Myocyte (in vitro differentiated cells): ENCODE data around the gene MINPP1. TPM values are rescaled to one million over a fixed set of nuclear protein-coding genes. Genes with fewer than 3 reads are reported as not detected.
"Not testable (repeated sequence)": the region's sequence is repeated elsewhere in the genome, so short reads cannot be mapped to it uniquely, and the experiment has no call there.

Experiments
- DNase-seq: peaks from one replicate; pipeline ENCODE4 v3.0.0-alpha.2; 2012; ENCODE audit warnings: low read depth
- total RNA-seq: library from RNA; depleted of rRNA; stranded (reverse); fragments of >200 nt; gene quantifications from 2 replicates; pipeline ENCODE4 v1.2.3, GENCODE V29; 2014

The MINPP1 gene
- total RNA-seq, 1 donor from 2014 or later, result 23.9 TPM

- no peak for DNase-seq
These were observed 58.1 kb downstream of the MINPP1 start for GRCh38 chr10:87562750-87563149.

GRCh38 chr10:87565010-87565409 lies 60.3 kb downstream of the MINPP1 start:
- DNase-seq, result no peak

- DNase-seq, result no peak
These were observed 71.2 kb downstream of the MINPP1 start for GRCh38 chr10:87575851-87576250.

GRCh38 chr10:87578160-87578841 lies 73.6 kb downstream of the MINPP1 start:
- DNase-seq, result no peak

- peak; percentile 83 for DNase-seq
These were observed 74.2 kb downstream of the MINPP1 start for GRCh38 chr10:87578842-87579401.

GRCh38 chr10:87579563-87579962 lies 74.9 kb downstream of the MINPP1 start:
- peak; percentile 2 for DNase-seq

- DNase-seq, result no peak
These were observed 75.3 kb downstream of the MINPP1 start for GRCh38 chr10:87580016-87580415.

GRCh38 chr10:87585565-87586514 lies 81.1 kb downstream of the MINPP1 start:
- no peak for DNase-seq

GRCh38 chr10:87589645-87590051 lies 85.0 kb downstream of the MINPP1 start:
- peak; percentile 2 for DNase-seq

GRCh38 chr10:87590705-87591588 lies 86.3 kb downstream of the MINPP1 start:
- no peak for DNase-seq

GRCh38 chr10:87591589-87591886 lies 86.8 kb downstream of the MINPP1 start:
- no peak for DNase-seq

GRCh38 chr10:87592920-87593319 lies 88.2 kb downstream of the MINPP1 start:
- DNase-seq, result not testable (repeated sequence)

- DNase-seq, result peak; percentile 19
These were observed 89.0 kb downstream of the MINPP1 start for GRCh38 chr10:87593702-87594101.

- no peak for DNase-seq
These were observed 89.5 kb downstream of the MINPP1 start for GRCh38 chr10:87594181-87594580.

GRCh38 chr10:87594864-87595263 lies 90.2 kb downstream of the MINPP1 start:
- peak; percentile 60 for DNase-seq

GRCh38 chr10:87596351-87596750 lies 91.7 kb downstream of the MINPP1 start:
- DNase-seq, result no peak

GRCh38 chr10:87598700-87599099 lies 94.0 kb downstream of the MINPP1 start:
- no peak for DNase-seq

GRCh38 chr10:87600581-87600980 lies 95.9 kb downstream of the MINPP1 start:
- no peak for DNase-seq
